ENCODE data around the gene TP53RK. TPM values are rescaled to one million over a fixed set of nuclear protein-coding genes. Genes with fewer than 3 reads are reported as not detected.

TP53RK gene
- total RNA-seq, 1 experiment from 2014 or later, result 21.5 TPM

DNA sequence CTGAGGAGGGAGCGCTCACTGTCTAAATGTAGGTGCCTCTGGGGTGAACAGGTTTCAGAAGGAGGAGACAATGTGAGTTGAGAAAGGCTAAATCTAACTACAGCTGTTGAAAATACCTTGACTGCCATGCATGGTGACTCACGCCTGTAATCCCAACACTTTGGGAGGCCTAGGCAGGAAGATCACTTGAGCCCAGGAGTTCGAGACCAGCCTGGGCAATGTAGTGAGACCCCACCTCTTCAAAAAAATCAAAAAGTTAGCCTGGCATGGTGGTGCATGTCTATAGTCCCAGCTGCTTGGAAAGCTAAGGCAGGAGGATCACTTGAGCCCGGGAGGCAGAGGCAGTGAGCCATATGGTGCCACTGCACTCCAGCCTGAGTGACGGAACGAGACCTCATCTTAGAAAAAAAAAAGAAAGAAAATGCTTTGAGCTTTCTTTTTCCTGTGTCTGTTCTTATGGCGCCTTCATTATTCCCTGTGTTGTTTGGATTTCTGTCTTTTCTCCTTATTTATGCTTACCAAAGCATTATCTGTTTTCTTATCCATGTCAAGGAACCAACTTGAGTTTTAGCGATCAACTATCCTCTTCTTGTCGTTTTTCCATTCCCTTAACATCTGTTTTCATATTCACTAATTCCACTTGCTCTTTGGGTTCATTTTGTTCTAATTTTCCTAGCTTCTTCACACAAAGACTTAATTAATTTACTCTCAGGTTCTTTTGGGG, 28.7 kb upstream of the TP53RK start:
- Histone ChIP-seq H2AK5ac (ENCODE audit: insufficient read length, low read length) (no peak overlapping the region), H2BK20ac (ENCODE audit: low read depth, low read length, poor library complexity, severe bottlenecking) (no peak overlapping the region), H3K79me2 (ENCODE audit: insufficient read depth, low read length) (no peaks in the 10 kb centered on the region), H3K4me2 (ENCODE audit: insufficient read depth, insufficient read length, low read length) (no peak overlapping the region), H3K14ac (ENCODE audit: insufficient read depth, low read length) (no peak overlapping the region), H4K8ac (replicated peaks; ENCODE audit: insufficient read length, low read depth, low read length) (no peak overlapping the region), H2AFZ (ENCODE audit: low read length) (no peak overlapping the region), H3K4me1 (ENCODE audit: insufficient read depth, low read length) (no peaks in the 10 kb centered on the region), H3K9me3 (ENCODE audit: control insufficient read depth, low read depth, low read length) (no peaks in the 10 kb centered on the region), H3K56ac (ENCODE audit: insufficient read length, low read depth, low read length) (no peak overlapping the region), H3K18ac (ENCODE audit: insufficient read length, low read depth, low read length) (no peak overlapping the region), H3K27me3 (ENCODE audit: insufficient read depth, low read length) (no peaks in the 10 kb centered on the region), H2BK120ac (ENCODE audit: low read depth, low read length, poor library complexity, severe bottlenecking) (no peak overlapping the region), H4K91ac (ENCODE audit: insufficient read length, low read depth, low read length) (no peak overlapping the region), H3K4ac (ENCODE audit: low read depth, low read length) (no peak overlapping the region), H2BK5ac (ENCODE audit: insufficient read length, low read length) (no peak overlapping the region), H3K9ac (ENCODE audit: extremely low read depth, insufficient read length, low read length) (no peak overlapping the region), H4K5ac (ENCODE audit: insufficient read length, low read depth, low read length) (no peak overlapping the region), H3K23me2 (ENCODE audit: insufficient read length, low read depth, low read length, poor library complexity, severe bottlenecking) (no peaks in the 10 kb centered on the region), H3K23ac (ENCODE audit: insufficient read length, low read depth, low read length) (no peak overlapping the region), H3K27ac (ENCODE audit: insufficient read length, low read depth, low read length) (no peak overlapping the region), H2BK15ac (ENCODE audit: low read depth, low read length) (no peak overlapping the region), H3T11ph (ENCODE audit: low read length) (no peak overlapping the region), H2BK12ac (ENCODE audit: insufficient read length, low read depth, low read length) (no peak overlapping the region), H3K79me1 (ENCODE audit: insufficient read depth, low read depth, low read length, poor library complexity, severe bottlenecking) (no peaks in the 10 kb centered on the region), H4K20me1 (ENCODE audit: control insufficient read depth, insufficient read depth, insufficient read length) (no peaks in the 10 kb centered on the region)
- Mint-ChIP-seq H3K27ac (no peak overlapping the region), H3K4me1 (peaks cover 11 to 17% of the 10 kb centered on the region in 2 experiments), H3K27me3 (ENCODE audit: low read depth) (no peaks in the 10 kb centered on the region), H3K9me3 (peaks cover 3 to 7% of the 10 kb centered on the region in 2 experiments; a peak in 3 of 5 replicates), H3K36me3 (ENCODE audit: insufficient read depth in 1 of 3, low read depth in 3 of 3) (peaks cover 13 to 26% (median 15%) of the 10 kb centered on the region in 3 experiments), H3K4me3 (no peak overlapping the region)
- DNase-seq, result no peak
- no CpG with 5 or more reads among the region's 9 CpGs for WGBS (ENCODE audit: extremely low coverage, insufficient read length, low lambda C conversion rate)
- TF ChIP-seq CTCF (conservative IDR thresholded peaks at IDR 0.05), result no peak
